ENCODE measurements around the gene PPOX.

PPOX gene

DNA sequence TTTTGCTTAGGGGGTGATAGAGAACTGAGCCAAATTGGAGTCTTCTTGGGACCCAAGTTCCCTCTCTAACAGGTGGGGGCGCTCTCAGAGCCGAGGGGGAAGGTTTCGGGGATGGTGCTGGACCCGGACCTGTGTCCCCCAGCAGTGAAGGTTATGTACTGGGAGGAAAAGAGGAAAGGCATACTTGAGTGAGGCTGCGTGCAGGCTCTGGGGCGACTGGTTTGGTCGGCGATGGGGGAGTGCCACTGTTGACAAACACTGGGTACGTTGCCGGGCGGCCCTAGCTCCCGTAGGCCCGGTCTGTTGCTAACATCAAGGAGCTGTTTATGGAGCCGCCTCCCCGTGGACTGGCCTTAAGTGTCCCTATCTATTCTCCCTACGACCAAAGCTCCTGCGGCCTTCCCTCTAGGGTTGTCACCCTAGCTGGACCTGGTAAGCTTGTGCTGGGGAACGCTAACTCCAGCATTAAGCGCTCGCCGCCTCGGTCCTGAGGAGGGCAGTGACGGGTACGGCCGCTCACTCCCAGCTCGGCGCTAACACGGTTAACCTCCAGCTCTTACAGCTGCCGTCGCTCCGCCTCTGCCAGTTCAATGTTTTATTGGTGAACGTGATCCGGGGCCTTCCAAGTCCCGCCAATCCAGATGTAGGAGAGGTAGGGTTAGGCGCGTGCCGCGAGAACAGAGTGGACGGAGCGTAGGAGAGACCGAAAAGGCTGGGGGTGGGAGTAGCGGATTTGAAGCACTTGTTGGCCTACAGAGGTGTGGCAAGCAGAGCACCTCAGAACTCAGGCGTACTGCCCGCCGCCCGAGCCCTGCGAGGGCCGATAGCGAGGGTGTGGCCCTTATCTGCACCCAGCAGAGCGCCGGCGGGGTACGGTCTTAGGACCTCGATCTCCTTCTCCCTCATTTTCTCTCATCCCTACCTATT, at the start of gene PPOX:
PPOX (plus strand) TSS at position 685 of the 927 bp plus-strand sequence. CDS start 422 bp downstream, outside the sequence.
- DNase-seq: peak; percentile 99

GRCh38 chr1:161117759-161118581, 48.3 kb upstream of the PPOX start, which contains the start of the genes NIT1 and PFDN2:
Gene NIT1 (plus strand): TSS chr1:161118105. CDS start chr1:161118177, 72 bp downstream.
Gene PFDN2 (minus strand): TSS chr1:161118037. CDS start chr1:161118026, 11 bp downstream.
- DNase-seq: peak; percentile 90

GRCh38 chr1:161119092-161119903, 46.9 kb upstream of the PPOX start:
- peak; percentile 64 for DNase-seq

DNA sequence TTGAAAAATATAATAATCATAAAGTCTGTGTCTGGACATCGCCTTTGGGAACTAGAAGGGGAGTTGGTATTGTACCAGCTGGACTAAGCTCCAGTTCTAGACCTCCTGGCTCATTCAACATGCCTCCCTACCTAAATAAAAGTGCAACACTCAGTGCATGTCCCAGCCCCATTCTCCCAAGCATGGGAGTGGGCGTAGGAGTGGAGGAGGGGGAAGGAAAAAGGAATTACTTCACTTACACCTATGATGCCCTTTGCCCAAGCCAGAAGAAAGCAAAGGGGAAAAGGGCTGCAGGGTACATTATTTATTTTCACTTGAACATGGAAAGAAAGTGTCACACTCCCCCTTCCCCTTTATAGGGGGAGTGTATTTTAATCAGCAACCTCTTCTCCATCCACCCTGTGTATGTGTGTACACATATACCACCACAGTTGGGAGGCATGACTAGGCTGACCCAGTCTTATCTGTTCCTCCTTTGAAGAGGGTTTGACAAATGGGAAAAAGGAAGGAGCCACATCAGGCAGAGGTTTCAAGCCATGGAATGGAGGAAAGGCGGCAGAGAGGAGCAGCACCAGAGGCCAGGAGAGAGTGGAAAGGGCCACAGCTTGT, 45.1 kb upstream of the PPOX start:
- DNase-seq: no peak

GRCh38 chr1:161121834-161122233, 44.4 kb upstream of the PPOX start:
- no peak for DNase-seq

DNA sequence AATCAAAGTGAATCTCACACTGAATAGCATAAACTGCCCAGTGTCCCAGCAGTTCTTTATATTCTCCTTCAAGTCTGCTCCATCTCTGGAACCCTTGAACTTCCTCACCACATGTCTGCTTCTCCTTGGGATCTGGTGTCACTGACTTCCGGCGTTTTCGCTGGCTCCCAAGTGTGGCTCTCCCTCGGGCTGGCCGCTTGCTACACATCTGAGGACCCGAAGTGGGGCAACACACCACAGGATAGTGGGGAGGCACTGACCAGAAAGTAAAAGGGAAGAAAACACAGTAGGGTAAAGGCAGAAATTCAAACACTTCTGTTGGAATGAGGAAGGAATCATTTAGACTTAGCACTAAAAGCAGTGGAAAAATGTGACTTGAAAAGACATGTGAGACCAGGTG, 43.3 kb upstream of the PPOX start:
- no peak for DNase-seq

- no peak for DNase-seq
Measured at GRCh38 chr1:161127649-161128048, 38.6 kb upstream of the PPOX start.

DNA sequence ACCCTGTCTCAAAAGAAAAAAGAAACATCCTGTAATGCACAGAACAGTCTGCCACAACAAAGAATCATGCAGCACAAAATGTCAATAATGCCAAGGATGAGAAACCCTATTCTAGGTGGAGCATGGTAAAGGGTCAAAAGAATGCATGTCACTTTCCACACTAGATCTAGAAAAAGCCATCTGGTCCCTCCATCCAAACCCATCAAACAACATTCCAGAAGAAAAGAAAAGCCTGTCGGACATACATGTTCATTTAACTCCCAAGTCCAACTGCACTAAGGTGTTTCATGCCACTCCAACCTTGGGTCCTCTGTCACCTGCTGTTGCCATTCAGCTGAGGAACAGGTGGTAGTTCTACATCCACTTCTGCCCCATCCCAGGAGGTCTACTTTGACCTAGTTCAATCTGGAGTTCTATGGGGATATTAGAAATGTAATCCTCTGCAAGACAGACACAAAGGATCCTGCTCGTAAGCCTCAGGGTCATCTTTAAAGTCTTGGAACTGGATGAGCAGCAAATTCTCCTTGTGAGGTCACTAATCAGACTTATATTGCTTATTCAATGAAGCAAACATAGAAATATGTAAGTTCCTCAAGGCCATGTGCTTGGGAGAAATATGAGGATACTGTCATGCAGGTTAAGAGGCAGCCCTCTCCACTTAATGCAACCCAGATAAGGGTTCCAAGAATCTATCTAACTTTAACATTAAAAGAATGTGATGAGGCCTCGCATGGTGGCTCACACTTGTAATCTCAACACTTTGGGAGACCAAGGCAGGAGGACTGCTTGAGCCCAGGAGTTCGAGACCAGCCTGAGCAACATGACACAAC, 37.4 kb upstream of the PPOX start:
- DNase-seq: no peak

DNA sequence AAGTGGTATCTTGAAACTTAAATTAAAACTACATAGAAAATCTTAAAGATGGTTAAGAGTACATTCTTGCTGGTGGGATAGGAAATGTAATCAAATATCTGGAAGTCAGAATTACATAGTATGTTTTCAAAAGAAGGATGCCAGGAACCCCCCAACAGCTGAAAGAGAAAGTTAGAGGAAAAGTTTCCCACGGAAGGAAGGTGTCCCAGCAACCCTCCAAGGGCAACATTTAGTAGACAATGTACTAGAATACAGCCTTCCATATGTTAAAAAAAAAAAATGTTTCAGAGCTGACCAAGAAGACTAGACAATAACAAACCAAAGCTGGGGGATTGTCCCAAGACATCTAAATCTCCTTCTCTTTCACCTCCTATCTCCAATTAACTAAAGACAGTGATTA, 36.0 kb upstream of the PPOX start:
- no peak for DNase-seq

DNA sequence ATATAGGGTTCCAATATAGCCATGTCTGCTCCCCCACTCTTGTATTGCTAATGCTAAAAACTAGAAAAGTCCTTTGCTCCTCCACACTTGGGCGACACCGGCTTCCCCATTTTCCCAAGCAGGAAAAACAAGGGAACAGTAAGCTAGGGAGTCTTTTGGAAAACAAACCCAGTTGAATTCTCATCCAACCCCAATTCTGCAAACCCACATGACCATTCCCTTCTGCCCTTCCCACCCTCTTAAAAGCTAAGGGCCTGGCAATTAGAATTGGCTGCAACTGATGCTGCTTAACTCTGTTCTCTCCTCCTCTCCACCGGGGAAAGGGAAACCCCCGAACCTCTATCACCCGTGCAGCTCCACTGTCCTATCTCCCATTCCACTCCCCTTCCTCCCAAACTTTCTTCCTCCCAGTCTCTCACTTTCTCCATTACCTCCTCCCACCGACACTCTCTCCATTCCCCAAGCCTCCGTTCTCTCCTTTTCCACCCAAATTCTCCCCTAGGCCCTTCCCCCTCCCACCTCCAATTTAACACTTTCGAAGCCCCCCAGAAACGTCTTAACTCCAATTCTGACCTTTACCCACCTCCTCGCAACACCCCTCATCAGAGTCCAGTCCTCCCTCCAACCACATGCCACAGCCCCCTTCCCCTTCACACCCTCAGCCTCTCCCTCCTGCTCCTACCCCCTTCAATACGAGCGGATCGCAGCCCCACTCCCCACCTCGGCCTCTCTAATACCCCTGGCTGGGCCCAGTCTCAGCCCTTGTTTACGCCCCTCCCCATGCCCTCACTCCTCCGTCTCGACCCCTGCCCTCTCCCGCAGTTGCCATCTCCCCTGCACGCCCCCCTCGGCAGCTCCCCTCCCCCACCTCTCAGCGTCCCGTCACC, 34.5 kb upstream of the PPOX start:
- peak; percentile 12 for DNase-seq

DNA sequence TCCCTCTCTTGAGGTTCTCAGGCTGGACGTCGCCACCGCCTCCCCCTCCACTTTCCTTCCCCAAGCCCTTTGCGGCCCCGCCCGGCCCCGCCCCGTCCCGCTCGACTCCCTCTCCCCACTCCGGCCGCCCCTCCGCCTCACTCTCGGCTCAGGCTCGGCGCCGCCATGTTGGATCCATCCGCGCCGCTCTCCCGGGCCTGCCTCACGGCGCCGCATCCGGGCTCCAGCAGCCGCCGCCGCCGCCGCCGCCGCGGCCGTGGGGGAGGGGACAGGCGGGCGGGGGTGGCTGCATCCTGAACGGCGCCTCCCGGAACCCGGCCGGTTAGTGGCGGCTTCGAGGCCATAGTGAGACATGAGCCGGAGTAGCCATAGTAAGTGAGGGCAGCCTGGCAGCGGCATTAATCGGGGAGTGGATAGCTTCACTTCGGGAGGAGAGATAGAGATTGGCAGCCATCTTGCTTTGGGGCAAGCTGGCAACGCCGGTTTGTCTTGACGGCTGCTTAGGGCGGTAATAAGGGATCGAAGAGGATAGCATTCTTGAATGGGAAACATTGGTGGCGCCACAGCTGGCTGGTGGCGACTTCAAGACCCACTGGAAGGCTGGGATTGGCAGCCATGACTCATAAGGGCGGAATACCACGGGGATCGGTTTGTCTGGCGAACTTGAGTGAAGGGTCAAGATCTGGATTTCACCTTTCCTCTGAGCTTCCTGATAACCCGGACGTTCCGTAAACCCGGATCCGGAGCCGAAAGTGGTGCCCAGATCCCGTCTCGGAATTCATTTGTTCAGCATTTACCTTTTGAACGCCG, 33.6 kb upstream of the PPOX start, which contains the start of gene DEDD:
DEDD (minus strand) TSS at position 258 of the 810 bp plus-strand sequence. CDS start 8,205 bp downstream, outside the sequence.
- peak; percentile 95 for DNase-seq

GRCh38 chr1:161133220-161133740, 32.9 kb upstream of the PPOX start:
- no peak for DNase-seq

GRCh38 chr1:161137881-161138280, 28.3 kb upstream of the PPOX start:
- no peak for DNase-seq

- no peak for DNase-seq
Measured at GRCh38 chr1:161138431-161138830, 27.8 kb upstream of the PPOX start.

DNA sequence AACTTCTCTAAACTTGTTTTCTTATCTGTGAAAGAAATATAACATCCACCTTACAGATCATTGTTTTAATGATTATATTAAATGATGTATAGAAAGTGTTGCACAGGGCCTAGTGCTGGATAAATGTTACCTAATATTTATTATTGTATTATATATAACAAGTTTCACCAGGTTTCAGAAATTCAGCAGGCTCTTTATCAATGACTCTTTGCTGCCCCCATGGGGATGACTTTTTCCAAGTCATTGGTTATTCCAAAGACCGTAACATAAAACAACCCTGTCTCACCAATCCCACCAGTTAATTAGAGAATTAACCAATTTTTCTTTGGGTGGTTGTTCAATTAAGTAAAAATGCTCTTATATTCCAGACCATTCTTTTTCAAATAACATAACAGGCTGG, 26.5 kb upstream of the PPOX start:
- DNase-seq: peak; percentile 56

GRCh38 chr1:161140755-161141400, 25.3 kb upstream of the PPOX start:
- DNase-seq: no peak

DNA sequence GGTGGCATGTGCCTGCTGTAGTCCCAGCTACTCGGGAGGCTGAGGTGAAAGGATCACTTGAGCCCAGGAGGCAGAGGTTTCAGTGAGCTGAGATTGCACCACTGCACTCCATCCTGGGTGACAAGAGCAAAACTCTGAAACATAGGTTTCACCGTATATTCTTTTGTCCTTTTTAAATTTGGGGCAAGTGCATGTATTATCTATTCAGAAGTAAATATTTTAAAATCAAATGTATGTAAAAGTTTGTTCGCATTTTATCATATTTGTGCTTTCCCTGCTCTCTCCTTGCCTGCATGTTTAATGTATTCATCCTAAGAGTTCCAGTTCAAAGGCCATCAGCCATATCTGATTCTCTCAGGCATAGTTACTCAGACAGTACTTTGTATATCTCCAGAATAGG, 20.4 kb upstream of the PPOX start:
- DNase-seq: no peak

DNA sequence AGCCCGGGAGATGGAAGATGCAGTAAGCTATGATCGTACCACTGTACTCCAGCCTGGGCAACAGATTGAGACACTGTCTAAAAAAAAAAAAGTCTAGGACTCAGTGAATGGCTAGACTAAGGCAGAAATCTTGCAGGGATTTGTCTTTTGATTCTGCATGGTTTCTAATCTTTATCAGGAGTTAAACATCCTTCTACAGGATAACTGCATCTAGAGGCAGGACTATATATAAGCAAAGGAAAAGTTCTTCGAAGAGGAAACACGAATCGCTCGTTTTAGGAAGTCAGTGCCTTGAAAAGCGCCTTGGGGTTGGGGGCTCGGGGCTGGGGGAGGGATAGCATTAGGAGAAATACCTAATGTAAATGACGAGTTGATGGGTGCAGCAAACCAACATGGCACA, 13.1 kb upstream of the PPOX start:
- no peak for DNase-seq

Measured in RPMI8226 (cell line).